ENCODE data around the gene RRP15. TPM values are rescaled to one million over a fixed set of nuclear protein-coding genes. Genes with fewer than 3 reads are reported as not detected.

Gene RRP15
- total and polyA plus RNA-seq, 2 of the 8 experiments (the other 6 are each of a cell fraction or from before 2014, with no cell fraction given) = 3.7 to 52.8 TPM

- TF ChIP-seq POLR2AphosphoS5 (IDR thresholded peaks at IDR 0.05; ENCODE audit: low read depth, low read length) = no peak
- Histone ChIP-seq H3K27ac (ENCODE audit: low read depth, low read length) (no peak overlapping the region), H2BK5ac (ENCODE audit: low read depth, low read length) (no peak overlapping the region), H3K4me3 (ENCODE audit: extremely low read depth in 1 of 4, insufficient read depth in 2 of 4, low read depth in 3 of 4, low read length in 4 of 4) (no peak overlapping the region), H3K36me3 (ENCODE audit: control insufficient read depth in 2 of 4, insufficient read depth in 4 of 4, low read length in 3 of 4) (no peaks in the 10 kb centered on the region), H4K5ac (ENCODE audit: insufficient read length, low read depth, low read length) (no peak overlapping the region), H2BK15ac (ENCODE audit: low read length) (no peak overlapping the region), H4K20me1 (replicated peaks in 1 of 2; ENCODE audit: control insufficient read depth in 1 of 2, insufficient read depth in 2 of 2, low read length in 2 of 2) (no peaks in the 10 kb centered on the region), H3K56ac (replicated peaks; ENCODE audit: insufficient read length, low read depth, low read length) (no peak overlapping the region), H3K23ac (ENCODE audit: insufficient read length) (no peak overlapping the region), H3K79me2 (ENCODE audit: control insufficient read depth in 1 of 2, insufficient read depth in 2 of 2, low read length in 2 of 2) (no peaks in the 10 kb centered on the region), H3K4me1 (replicated peaks in 1 of 4; ENCODE audit: control insufficient read depth in 3 of 4, insufficient read depth in 4 of 4, low read length in 3 of 4) (no peaks in the 10 kb centered on the region), H2BK120ac (replicated peaks; ENCODE audit: low read depth, low read length) (no peak overlapping the region), H2AK5ac (ENCODE audit: low read depth, low read length) (no peak overlapping the region), H3K9ac (replicated peaks in 1 of 4; ENCODE audit: extremely low read depth in 1 of 4, low read depth in 3 of 4, low read length in 3 of 4) (no peak overlapping the region), H2AFZ (ENCODE audit: low read length) (no peak overlapping the region), H3K14ac (ENCODE audit: insufficient read length) (no peak overlapping the region), H3K4me2 (ENCODE audit: insufficient read depth in 1 of 2, low read depth in 2 of 2, low read length in 2 of 2) (no peak overlapping the region), H3K23me2 (ENCODE audit: low read depth, low read length) (no peaks in the 10 kb centered on the region), H2BK20ac (ENCODE audit: low read length) (no peak overlapping the region), H2BK12ac (ENCODE audit: low read depth, low read length) (no peak overlapping the region), H3K18ac (ENCODE audit: extremely low read depth, low read length) (no peak overlapping the region), H4K8ac (ENCODE audit: extremely low read depth, insufficient read depth, low read length) (no peak overlapping the region), H3K4ac (replicated peaks; ENCODE audit: insufficient read length, low read depth, low read length) (no peak overlapping the region), H4K91ac (replicated peaks; ENCODE audit: insufficient read length, low read length) (no peak overlapping the region), H3K27me3 (replicated peaks in 1 of 4; ENCODE audit: control insufficient read depth in 3 of 4, extremely low read depth in 1 of 4, insufficient read depth in 3 of 4, low read length in 3 of 4) (no peaks in the 10 kb centered on the region), H3K9me3 (ENCODE audit: insufficient read depth in 2 of 2, low read depth in 1 of 2, low read length in 1 of 2) (no peaks in the 10 kb centered on the region), H3K79me1 (ENCODE audit: low read depth, low read length) (no peaks in the 10 kb centered on the region)
- WGBS, 2 experiments (ENCODE audit: extremely low coverage in 1 of 2, insufficient coverage in 1 of 2, insufficient read length in 1 of 2, insufficient replicate concordance in 2 of 2, low coverage in 1 of 2, low lambda C conversion rate in 2 of 2, missing lambda C conversion rate in 1 of 2) = 99% methylated on average over 4 of the region's 4 CpGs; no CpG with 5 or more reads in 1 of the 2 experiments
- POLR2A ChIA-PET (ENCODE audit: partially characterized antibody) = no interaction called here
- no peak for FAIRE-seq
- no peak for DNase-seq (ENCODE audit: low read depth in 1 of 2, low spot score in 2 of 2)
- CTCF ChIA-PET (ENCODE audit: partially characterized antibody) = interaction anchor here (0.6 to 1.3 kb wide), 3 partner anchors 12 to 385 kb away, joined by 3 read pairs; no protein-coding TSS in a partner anchor
These were observed 97.2 kb downstream of the RRP15 start for GRCh38 chr1:218382261-218382660.

Measured in H1 (cell line).